ENCODE data around the gene STK10. TPM values are rescaled to one million over a fixed set of nuclear protein-coding genes. Genes with fewer than 3 reads are reported as not detected.

Gene STK10
- total and polyA plus RNA-seq, 11 donors = 5.5 to 52.9 (median 10.2) TPM

GRCh38 chr5:172082180-172082579, 105.8 kb downstream of the STK10 start:
- no peak for TF ChIP-seq POLR2A (IDR thresholded peaks at IDR 0.05)
- no peak for TF ChIP-seq CTCF (IDR thresholded peaks at IDR 0.05)
- Histone ChIP-seq H3K27ac (no peak overlapping the region), H3K4me3 (no peak overlapping the region), H3K27me3 (no peaks in the 10 kb centered on the region), H3K9me3 (peaks cover 0 to 5% (median 0%) of the 10 kb centered on the region in 12 donors), H3K36me3 (peaks cover 0 to 61% (median 29%) of the 10 kb centered on the region in 9 donors), H3K4me1 (peaks cover 0 to 29% (median 3%) of the 10 kb centered on the region in 12 donors)
- WGBS, 4 donors = 96 to 98% (median 97%) methylated on average over 13 to 14 of the region's 14 CpGs
- DNase-seq = no peak
- ATAC-seq = no peak
- intact Hi-C loops (cut with DNase I) = no loop called here

DNA sequence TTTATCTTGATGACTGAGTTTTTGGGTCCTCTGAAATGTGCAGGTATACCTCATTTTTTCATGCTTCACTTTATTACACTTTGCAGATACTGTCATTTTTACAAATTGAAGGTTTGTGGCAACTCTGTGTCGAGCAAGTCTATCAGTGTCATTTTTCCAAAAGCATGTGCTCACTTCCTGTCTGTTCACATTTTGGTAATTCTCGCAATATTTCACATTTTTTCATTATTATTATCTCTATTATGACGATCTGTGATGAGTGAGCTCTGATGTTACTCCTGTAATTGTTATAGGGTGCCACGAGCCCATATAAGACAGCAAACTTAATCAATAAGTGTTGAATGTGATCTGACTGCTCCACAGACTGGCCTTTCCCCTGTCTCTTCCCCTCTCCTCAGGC, 108.1 kb downstream of the STK10 start:
- WGBS, 4 donors = 81 to 90% (median 89%) methylated on average over 4 of the region's 4 CpGs
- H3K27me3 ChIP-seq = no peaks in the 10 kb centered on the region
- intact Hi-C loops (cut with DNase I) = no loop called here
- H3K36me3 ChIP-seq = peaks cover 0 to 79% (median 38%) of the 10 kb centered on the region in 9 donors
- peaks cover 0 to 36% (median 3%) of the 10 kb centered on the region in 12 donors for H3K4me1 ChIP-seq
- ATAC-seq (no peak), DNase-seq (no peak)
- H3K9me3 ChIP-seq = peaks cover 0 to 5% (median 0%) of the 10 kb centered on the region in 12 donors
- no peak overlapping the region for H3K4me3 ChIP-seq
- no peak overlapping the region for H3K27ac ChIP-seq
- TF ChIP-seq POLR2A (IDR thresholded peaks at IDR 0.05) (no peak), CTCF (IDR thresholded peaks at IDR 0.05) (no peak)

DNA sequence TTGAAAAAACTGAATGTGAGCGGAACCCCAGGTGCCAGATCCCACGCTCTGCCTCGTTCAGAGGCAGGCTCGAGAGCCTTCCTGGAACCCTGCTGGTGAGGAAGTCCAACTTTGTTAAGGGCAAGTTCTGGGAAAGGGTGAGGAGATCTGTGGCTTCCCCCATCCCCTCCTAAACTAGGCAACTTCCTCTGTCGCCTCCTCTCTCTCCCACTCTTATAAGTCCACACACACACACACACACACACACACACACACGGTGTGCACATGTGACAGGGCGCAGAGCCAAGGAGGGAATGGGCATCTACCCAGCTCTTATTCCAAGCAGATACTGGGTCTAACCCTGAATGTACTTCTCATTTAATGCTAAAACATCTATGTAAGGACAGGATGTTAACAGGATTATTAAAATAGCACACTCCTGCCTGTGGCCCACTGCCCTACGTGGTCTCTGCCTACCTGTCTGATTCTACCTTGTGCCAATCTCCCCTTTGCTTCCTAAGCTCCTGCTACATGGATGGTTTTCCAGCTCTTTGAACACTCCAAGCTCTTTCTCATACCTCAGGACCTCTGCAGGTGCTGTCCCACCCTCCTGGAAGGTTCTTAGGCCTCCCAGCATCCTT, 109.2 kb downstream of the STK10 start:
- no peak overlapping the region for H3K4me3 ChIP-seq
- H3K36me3 ChIP-seq = peaks cover 0 to 89% (median 41%) of the 10 kb centered on the region in 9 donors
- ATAC-seq (peak; percentile 25 to 83 (median 74)), DNase-seq (peak; percentile 54 to 71 (median 63))
- TF ChIP-seq CTCF (IDR thresholded peaks at IDR 0.05) = no peak
- TF ChIP-seq POLR2A (IDR thresholded peaks at IDR 0.05) = no peak
- H3K27me3 ChIP-seq = no peaks in the 10 kb centered on the region
- 55 to 67% (median 63%) methylated on average over 8 of the region's 8 CpGs for WGBS, 4 donors
- intact Hi-C loops (cut with DNase I) = no loop called here
- peaks cover 0 to 36% (median 3%) of the 10 kb centered on the region in 12 donors for H3K4me1 ChIP-seq
- peak overlapping the region in 1 of 12 donors; percentile 71 for H3K27ac ChIP-seq
- H3K9me3 ChIP-seq = peaks cover 0 to 5% (median 0%) of the 10 kb centered on the region in 12 donors

DNA sequence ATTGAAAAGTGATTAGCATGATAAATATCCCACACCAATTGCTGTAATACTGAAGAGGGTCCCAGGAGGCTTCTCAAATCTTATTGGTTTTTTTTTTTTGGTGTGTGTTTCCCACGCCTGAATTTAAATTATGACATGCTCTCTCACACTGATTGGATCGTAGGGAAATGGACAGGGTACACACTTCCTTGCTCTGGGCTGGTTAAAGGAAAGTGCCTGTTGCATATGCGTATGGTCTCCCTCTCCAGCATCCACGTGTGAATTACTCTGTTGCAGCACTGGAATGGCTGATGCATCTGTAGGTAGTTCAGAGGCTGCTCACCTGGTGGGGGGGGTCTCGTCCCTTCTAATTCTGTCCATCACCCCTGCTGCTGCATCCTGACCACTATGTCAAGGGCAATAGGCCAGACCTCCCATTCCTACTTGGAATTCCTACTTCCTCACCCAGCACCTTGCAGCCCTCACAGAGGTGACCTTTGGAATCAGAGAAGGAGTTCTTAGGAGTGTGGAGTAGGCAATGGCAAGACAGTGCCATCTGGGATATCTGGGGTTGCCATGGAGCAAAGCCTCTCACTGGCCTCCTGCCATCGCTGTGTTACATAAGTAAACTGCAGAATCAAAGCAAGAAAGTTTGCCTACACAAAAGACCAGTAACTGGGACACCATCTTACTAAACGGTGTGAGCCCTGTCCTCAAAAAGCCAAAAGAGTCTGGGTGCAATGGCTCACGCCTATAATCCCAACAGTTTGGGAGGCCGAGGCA, 110.2 kb downstream of the STK10 start:
- DNase-seq (no peak), ATAC-seq (peak in 1 of 4 donors; percentile 13)
- intact Hi-C loops (cut with DNase I) = no loop called here
- Histone ChIP-seq H3K36me3 (peaks cover 0 to 90% (median 40%) of the 10 kb centered on the region in 9 donors), H3K27ac (peak overlapping the region in 1 of 12 donors; percentile 44), H3K9me3 (no peaks in the 10 kb centered on the region), H3K4me3 (no peak overlapping the region), H3K27me3 (no peaks in the 10 kb centered on the region), H3K4me1 (peaks cover 0 to 36% (median 3%) of the 10 kb centered on the region in 12 donors)
- 84 to 93% (median 89%) methylated on average over 9 of the region's 9 CpGs for WGBS, 4 donors
- TF ChIP-seq CTCF (IDR thresholded peaks at IDR 0.05) (no peak), POLR2A (IDR thresholded peaks at IDR 0.05) (no peak)
